Right forelimb (tissue), 1 donor: ENCODE measurements around the gene CYTH1.

Source experiments
- DNase-seq: peaks from one replicate; pipeline ENCODE4 v3.0.0-alpha.2; 2018

CYTH1 gene

GRCh38 chr17:78781893-78782304, at the start of gene CYTH1:
Gene CYTH1, minus strand, starts transcription at chr17:78782273. Its CDS starts 50 bp downstream, at chr17:78782223.
- peak; percentile 51 for DNase-seq

GRCh38 chr17:78829477-78829876, 47.4 kb upstream of the CYTH1 start:
- DNase-seq, result no peak

- DNase-seq, result no peak
Observed at GRCh38 chr17:78828470-78829185, 46.6 kb upstream of the CYTH1 start.

GRCh38 chr17:78826836-78827509, 44.9 kb upstream of the CYTH1 start:
- DNase-seq, result no peak

- DNase-seq, result no peak
Observed at GRCh38 chr17:78826421-78826820, 44.3 kb upstream of the CYTH1 start.

GRCh38 chr17:78825696-78826095, 43.6 kb upstream of the CYTH1 start:
- no peak for DNase-seq

- DNase-seq, result no peak
Observed at GRCh38 chr17:78824240-78824639, 42.2 kb upstream of the CYTH1 start.

GRCh38 chr17:78823282-78824046, 41.4 kb upstream of the CYTH1 start:
- no peak for DNase-seq

- DNase-seq, result no peak
Observed at GRCh38 chr17:78822552-78822951, 40.5 kb upstream of the CYTH1 start.

GRCh38 chr17:78821961-78822360, 39.9 kb upstream of the CYTH1 start:
- DNase-seq, result no peak

- DNase-seq, result no peak
Observed at GRCh38 chr17:78820841-78821240, 38.8 kb upstream of the CYTH1 start.

GRCh38 chr17:78819806-78820792, 38.0 kb upstream of the CYTH1 start:
- DNase-seq, result no peak

- no peak for DNase-seq
Observed at GRCh38 chr17:78819402-78819801, 37.3 kb upstream of the CYTH1 start.

GRCh38 chr17:78818932-78819331, 36.9 kb upstream of the CYTH1 start:
- DNase-seq, result no peak

GRCh38 chr17:78818152-78818846, 36.2 kb upstream of the CYTH1 start:
- no peak for DNase-seq

- DNase-seq, result no peak
Observed at GRCh38 chr17:78817123-78817522, 35.0 kb upstream of the CYTH1 start.

- DNase-seq, result no peak
Observed at GRCh38 chr17:78815696-78816095, 33.6 kb upstream of the CYTH1 start.

GRCh38 chr17:78812855-78813254, 30.8 kb upstream of the CYTH1 start:
- DNase-seq, result no peak

- no peak for DNase-seq
Observed at GRCh38 chr17:78808163-78808562, 26.1 kb upstream of the CYTH1 start.

- DNase-seq, result no peak
Observed at GRCh38 chr17:78806451-78806850, 24.4 kb upstream of the CYTH1 start.

- no peak for DNase-seq
Observed at GRCh38 chr17:78805301-78805700, 23.2 kb upstream of the CYTH1 start.

- no peak for DNase-seq
Observed at GRCh38 chr17:78804777-78805176, 22.7 kb upstream of the CYTH1 start.
